ENCODE results near the gene EEF2KMT. TPM values are rescaled to one million over a fixed set of nuclear protein-coding genes. Genes with fewer than 3 reads are reported as not detected.
"Not testable (repeated sequence)": the region's sequence is repeated elsewhere in the genome, so short reads cannot be mapped to it uniquely, and the experiment has no call there.

The EEF2KMT gene
- total RNA-seq, 1 donor: 9.0 TPM

DNA sequence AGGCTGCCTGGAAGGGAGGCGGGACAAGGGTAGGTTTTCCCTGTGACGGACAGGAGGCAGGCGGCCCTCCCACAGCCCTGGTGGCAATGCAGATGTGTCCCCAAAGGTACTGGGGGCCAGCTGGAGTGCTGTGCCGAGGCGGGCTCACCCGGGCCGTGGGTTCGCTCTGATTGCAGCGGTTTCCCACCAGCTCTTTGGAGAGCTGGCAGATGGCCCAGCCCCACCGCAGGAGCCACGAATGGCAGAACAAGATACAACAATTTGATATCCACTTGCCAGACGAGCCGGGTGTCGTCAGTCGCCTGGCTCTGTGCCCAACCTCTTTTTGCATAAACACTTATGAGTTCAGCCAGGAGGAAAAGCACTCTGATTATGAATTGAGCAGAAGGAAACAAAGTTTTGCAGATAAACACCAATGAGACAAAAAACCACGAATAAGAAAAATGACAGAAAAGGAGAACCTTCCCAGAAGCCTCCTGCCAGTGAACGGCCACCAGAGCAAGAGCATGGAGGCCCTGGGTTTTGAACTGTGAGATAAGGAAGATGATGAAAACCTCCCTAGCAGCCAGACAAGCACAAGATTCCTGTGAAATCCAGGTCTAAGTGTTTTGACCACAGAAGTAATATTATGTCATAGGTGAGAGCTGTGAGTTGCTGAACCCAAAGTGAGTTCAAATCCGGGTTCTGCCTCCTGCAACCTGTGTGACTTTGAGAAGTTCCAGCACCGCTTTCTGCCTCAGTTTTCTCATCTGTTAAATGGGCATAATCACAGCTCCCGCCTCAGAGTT is 19.9 kb upstream of the EEF2KMT start:
- not testable (repeated sequence) for H3K27ac ChIP-seq (ENCODE audit: low read depth, low read length); H3K36me3 ChIP-seq (ENCODE audit: insufficient read depth, low read length); H4K20me1 ChIP-seq (ENCODE audit: insufficient read depth, low read length); H3K27me3 ChIP-seq (ENCODE audit: insufficient read depth, low read length); H3K4me1 ChIP-seq (ENCODE audit: insufficient read depth, low read length); H3K9me3 ChIP-seq (ENCODE audit: low read depth, low read length); H2AFZ ChIP-seq (ENCODE audit: low read length); H3K4me3 ChIP-seq (ENCODE audit: insufficient read depth, low read length); H3K79me2 ChIP-seq (ENCODE audit: insufficient read depth, low read length); DNase-seq (ENCODE audit: insufficient read length, low spot score, missing footprints); H3K4me2 ChIP-seq (ENCODE audit: insufficient read depth, low read length)

DNA sequence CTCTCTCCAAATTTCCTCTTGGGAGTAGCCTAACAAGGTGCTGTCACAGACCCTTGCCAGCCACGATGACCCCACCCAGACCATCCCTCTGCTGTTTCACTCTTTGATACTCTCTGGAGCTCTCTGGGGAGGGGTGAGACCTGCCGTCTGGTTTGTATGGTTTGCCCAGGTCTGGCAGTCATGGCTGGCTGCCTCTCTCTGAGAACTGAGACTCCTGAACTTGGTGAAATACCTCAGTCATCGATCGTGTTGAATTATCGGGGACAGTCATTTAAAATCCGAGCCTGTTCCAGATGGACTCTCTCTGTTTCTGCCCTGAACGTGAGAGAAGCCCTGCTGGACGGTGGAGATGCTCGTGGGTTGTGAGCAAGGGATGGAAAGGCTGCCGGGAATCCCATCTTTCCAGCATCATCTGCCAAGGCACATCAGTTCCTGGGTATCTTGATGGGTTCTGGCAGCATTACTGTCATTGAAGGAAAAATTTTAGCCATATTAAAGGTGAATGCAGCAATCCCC is 19.2 kb upstream of the EEF2KMT start:
- H3K27ac ChIP-seq (ENCODE audit: low read depth, low read length); H3K79me2 ChIP-seq (ENCODE audit: insufficient read depth, low read length); H4K20me1 ChIP-seq (ENCODE audit: insufficient read depth, low read length); H3K27me3 ChIP-seq (ENCODE audit: insufficient read depth, low read length); DNase-seq (ENCODE audit: insufficient read length, low spot score, missing footprints); H3K36me3 ChIP-seq (ENCODE audit: insufficient read depth, low read length); H3K9me3 ChIP-seq (ENCODE audit: low read depth, low read length); H3K4me2 ChIP-seq (ENCODE audit: insufficient read depth, low read length); H2AFZ ChIP-seq (ENCODE audit: low read length); H3K4me3 ChIP-seq (ENCODE audit: insufficient read depth, low read length); H3K4me1 ChIP-seq (ENCODE audit: insufficient read depth, low read length): not testable (repeated sequence)

DNA sequence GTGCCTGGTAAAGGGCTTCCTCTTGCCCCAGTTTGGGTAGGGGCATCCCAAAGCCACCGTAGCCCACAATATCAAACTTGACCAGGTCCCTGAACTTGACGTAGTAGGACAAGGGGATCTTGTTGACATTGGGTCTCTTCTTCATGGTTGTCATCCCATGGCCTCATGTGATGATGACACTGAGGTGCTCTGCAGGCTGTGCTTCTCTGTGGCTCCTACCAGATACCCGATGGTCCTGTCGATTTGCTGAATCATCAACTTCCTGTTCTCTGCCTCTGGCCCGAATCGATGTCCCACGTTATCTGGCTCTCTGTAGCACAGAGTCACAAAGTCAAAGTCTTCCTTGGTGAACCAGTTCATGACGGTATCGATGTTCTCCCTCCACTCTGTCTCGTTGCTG is 13.3 kb upstream of the EEF2KMT start:
- H2AFZ ChIP-seq (ENCODE audit: low read length); H3K4me1 ChIP-seq (ENCODE audit: insufficient read depth, low read length); H3K4me3 ChIP-seq (ENCODE audit: insufficient read depth, low read length); H3K9me3 ChIP-seq (ENCODE audit: low read depth, low read length); H3K27ac ChIP-seq (ENCODE audit: low read depth, low read length); H3K27me3 ChIP-seq (ENCODE audit: insufficient read depth, low read length); DNase-seq (ENCODE audit: insufficient read length, low spot score, missing footprints); H3K79me2 ChIP-seq (ENCODE audit: insufficient read depth, low read length); H4K20me1 ChIP-seq (ENCODE audit: insufficient read depth, low read length); H3K36me3 ChIP-seq (ENCODE audit: insufficient read depth, low read length); H3K4me2 ChIP-seq (ENCODE audit: insufficient read depth, low read length): not testable (repeated sequence)

DNA sequence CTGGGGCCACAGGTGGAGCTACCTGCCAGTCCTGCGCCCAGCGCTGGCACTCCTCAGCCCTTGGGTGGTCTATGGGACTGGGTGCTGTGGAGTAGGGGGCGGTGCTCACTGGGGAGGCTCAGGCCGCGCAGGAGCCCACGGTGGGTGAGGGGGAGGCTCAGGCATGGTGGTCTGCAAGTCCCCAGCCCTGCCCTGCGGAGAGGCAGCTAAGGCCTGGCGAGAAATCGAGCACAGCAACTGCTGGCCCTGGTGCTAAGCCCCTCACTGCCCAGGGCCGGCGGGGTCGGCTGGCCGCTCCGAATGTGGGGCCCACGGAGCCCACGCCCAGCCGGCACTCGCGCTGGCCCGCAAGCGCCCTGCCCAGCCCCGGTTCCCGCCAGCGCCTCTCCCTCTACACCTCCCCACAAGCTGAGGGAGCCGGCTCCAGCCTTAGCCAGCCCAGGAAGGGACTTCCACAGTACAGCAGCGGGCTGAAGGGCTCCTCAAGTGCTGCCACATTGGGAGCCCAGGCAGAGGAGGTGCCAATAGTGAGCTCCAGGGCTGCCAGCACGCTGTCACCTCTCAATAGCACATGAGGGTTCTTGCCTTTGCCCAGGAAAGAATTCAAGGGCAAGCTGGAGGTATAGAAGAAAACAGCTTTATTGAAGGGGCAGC is 11.0 kb upstream of the EEF2KMT start:
- Histone ChIP-seq H3K9me3 (ENCODE audit: low read depth, low read length) (no peaks in the 10 kb centered on the region), H3K36me3 (ENCODE audit: insufficient read depth, low read length) (no peaks in the 10 kb centered on the region), H3K27me3 (ENCODE audit: insufficient read depth, low read length) (no peaks in the 10 kb centered on the region), H3K4me1 (ENCODE audit: insufficient read depth, low read length) (no peaks in the 10 kb centered on the region), H3K27ac (ENCODE audit: low read depth, low read length) (no peak overlapping the region), H2AFZ (ENCODE audit: low read length) (no peak overlapping the region), H3K79me2 (ENCODE audit: insufficient read depth, low read length) (no peaks in the 10 kb centered on the region), H3K4me3 (ENCODE audit: insufficient read depth, low read length) (no peak overlapping the region), H4K20me1 (ENCODE audit: insufficient read depth, low read length) (no peaks in the 10 kb centered on the region), H3K4me2 (ENCODE audit: insufficient read depth, low read length) (no peak overlapping the region)
- DNase-seq (ENCODE audit: insufficient read length, low spot score, missing footprints): no peak
- TF ChIP-seq, protein P1, sequence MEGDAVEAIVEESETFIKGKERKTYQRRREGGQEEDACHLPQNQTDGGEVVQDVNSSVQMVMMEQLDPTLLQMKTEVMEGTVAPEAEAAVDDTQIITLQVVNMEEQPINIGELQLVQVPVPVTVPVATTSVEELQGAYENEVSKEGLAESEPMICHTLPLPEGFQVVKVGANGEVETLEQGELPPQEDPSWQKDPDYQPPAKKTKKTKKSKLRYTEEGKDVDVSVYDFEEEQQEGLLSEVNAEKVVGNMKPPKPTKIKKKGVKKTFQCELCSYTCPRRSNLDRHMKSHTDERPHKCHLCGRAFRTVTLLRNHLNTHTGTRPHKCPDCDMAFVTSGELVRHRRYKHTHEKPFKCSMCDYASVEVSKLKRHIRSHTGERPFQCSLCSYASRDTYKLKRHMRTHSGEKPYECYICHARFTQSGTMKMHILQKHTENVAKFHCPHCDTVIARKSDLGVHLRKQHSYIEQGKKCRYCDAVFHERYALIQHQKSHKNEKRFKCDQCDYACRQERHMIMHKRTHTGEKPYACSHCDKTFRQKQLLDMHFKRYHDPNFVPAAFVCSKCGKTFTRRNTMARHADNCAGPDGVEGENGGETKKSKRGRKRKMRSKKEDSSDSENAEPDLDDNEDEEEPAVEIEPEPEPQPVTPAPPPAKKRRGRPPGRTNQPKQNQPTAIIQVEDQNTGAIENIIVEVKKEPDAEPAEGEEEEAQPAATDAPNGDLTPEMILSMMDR (IDR thresholded peaks at IDR 0.05; ENCODE audit: extremely low read depth, low read depth, low read length): no peak

DNA sequence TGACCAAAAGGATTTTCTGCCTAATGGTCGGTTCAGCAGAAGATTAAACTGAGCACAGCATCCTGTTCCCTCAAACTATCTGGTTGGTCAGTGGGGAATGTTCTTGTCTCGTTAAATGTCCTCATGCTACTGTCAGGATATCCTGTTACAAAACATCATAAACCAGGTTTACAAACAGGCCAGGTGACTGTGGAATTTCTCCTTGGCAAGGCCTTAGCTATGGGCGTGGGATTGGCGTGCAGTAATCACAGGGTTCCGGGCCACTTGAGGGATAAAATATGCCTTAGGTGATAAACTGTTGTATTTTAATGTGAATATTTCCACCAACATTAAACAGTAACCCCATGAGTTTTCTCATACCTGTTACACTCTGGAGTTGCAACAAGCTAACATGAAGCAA is 7.4 kb upstream of the EEF2KMT start:
- H3K27ac ChIP-seq (ENCODE audit: low read depth, low read length); H3K79me2 ChIP-seq (ENCODE audit: insufficient read depth, low read length); H3K27me3 ChIP-seq (ENCODE audit: insufficient read depth, low read length); H3K9me3 ChIP-seq (ENCODE audit: low read depth, low read length); DNase-seq (ENCODE audit: insufficient read length, low spot score, missing footprints); H3K36me3 ChIP-seq (ENCODE audit: insufficient read depth, low read length); H3K4me2 ChIP-seq (ENCODE audit: insufficient read depth, low read length); H3K4me3 ChIP-seq (ENCODE audit: insufficient read depth, low read length); H4K20me1 ChIP-seq (ENCODE audit: insufficient read depth, low read length); H3K4me1 ChIP-seq (ENCODE audit: insufficient read depth, low read length); H2AFZ ChIP-seq (ENCODE audit: low read length): not testable (repeated sequence)

DNA sequence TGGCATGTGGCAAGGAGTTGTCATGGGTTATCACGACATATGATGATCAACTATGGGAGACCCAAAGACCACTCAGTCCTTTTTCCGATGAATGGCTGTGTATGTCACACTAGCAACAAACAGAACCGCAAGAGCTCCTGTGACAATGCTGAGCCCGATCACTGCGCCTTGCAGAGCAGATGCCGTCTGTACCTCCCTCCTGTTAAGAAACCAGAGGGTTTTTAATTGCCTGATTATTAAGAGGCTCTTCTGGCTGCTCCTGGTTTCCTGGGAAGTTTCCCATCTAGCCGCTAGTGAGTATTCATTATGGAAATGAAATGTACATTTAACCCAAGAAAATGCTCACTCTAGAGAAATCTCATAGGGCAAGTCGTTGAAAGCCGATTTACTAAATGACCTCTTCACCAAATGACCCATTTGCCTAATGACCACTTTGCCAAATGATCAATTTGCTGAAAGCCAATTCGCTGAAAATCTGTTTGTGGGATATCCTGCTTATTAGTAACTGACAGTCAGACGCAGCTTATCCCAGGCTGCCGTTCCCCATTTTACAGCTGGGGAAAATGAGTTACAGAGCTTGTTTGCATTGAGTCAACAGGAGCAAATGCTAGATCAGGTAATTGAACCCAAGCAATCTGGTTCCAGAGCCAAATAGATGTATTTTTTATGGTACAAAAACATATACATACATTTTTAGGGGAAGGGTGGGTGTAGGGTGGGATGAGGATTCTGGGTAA is 5.9 kb upstream of the EEF2KMT start:
- H3K27me3 ChIP-seq (ENCODE audit: insufficient read depth, low read length); H3K4me1 ChIP-seq (ENCODE audit: insufficient read depth, low read length); H3K36me3 ChIP-seq (ENCODE audit: insufficient read depth, low read length); H3K79me2 ChIP-seq (ENCODE audit: insufficient read depth, low read length); H2AFZ ChIP-seq (ENCODE audit: low read length); DNase-seq (ENCODE audit: insufficient read length, low spot score, missing footprints); H3K4me3 ChIP-seq (ENCODE audit: insufficient read depth, low read length); H3K9me3 ChIP-seq (ENCODE audit: low read depth, low read length); H3K27ac ChIP-seq (ENCODE audit: low read depth, low read length); H4K20me1 ChIP-seq (ENCODE audit: insufficient read depth, low read length); H3K4me2 ChIP-seq (ENCODE audit: insufficient read depth, low read length): not testable (repeated sequence)

DNA sequence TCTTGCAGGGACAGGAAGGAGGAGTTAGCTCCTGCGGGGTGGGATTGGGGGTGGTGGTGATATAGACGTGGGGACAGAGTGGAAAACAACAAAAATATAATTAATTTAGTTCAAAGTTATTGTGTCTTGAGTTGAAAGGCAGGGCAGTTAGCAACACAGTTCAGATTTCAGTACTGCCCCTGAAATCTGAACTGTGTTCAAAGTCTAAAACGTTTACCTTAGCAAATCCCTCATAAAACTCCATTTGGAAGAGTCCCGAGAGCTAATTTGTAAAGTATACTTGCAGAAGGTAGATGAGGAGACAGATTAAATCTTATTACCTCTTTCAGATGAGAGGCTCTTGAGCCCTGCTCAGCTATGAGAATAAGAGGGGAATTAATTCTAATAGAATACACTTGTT is 1.6 kb upstream of the EEF2KMT start:
- not testable (repeated sequence) for H3K27me3 ChIP-seq (ENCODE audit: insufficient read depth, low read length); H4K20me1 ChIP-seq (ENCODE audit: insufficient read depth, low read length); H3K27ac ChIP-seq (ENCODE audit: low read depth, low read length); DNase-seq (ENCODE audit: insufficient read length, low spot score, missing footprints); H3K79me2 ChIP-seq (ENCODE audit: insufficient read depth, low read length); H3K36me3 ChIP-seq (ENCODE audit: insufficient read depth, low read length); H3K4me3 ChIP-seq (ENCODE audit: insufficient read depth, low read length); H2AFZ ChIP-seq (ENCODE audit: low read length); H3K4me2 ChIP-seq (ENCODE audit: insufficient read depth, low read length); H3K9me3 ChIP-seq (ENCODE audit: low read depth, low read length); H3K4me1 ChIP-seq (ENCODE audit: insufficient read depth, low read length)
